ENCODE results near the gene EPC2. TPM values are rescaled to one million over a fixed set of nuclear protein-coding genes. Genes with fewer than 3 reads are reported as not detected.

EPC2 gene
- total RNA-seq, 1 experiment from 2014 or later: 30.2 TPM

DNA sequence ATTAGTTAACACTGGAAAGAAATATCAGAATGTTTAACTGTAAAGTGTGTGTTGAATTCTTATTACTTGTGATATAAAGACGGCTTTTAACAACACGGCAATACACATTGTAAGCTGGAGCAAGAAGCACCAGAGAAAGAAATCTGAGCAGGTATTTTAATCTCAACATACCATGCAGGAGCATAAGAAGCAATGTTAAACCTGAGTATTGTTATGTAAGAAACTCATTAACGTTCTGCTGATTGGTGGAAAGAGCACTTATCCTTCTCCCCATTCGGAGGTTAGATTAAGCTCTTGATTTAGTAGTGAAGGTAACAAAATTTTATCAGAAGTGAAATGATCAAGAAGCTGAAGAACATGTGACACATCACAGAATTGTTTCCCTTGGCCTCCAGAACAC is 107.4 kb downstream of the EPC2 start:
- Histone ChIP-seq H3K27ac (ENCODE audit: low read length) (no peak overlapping the region), H3K4me1 (ENCODE audit: control insufficient read depth, insufficient read depth, low read length) (peaks cover 4% of the 10 kb centered on the region; the same call in 1 of the 2 replicates), H3K36me3 (ENCODE audit: control insufficient read depth, insufficient read depth, low read length) (no peaks in the 10 kb centered on the region; the same call in 1 of the 2 replicates), H3K9me3 (ENCODE audit: control insufficient read depth, insufficient read depth, low read depth, low read length) (no peaks in the 10 kb centered on the region), H3K27me3 (ENCODE audit: control insufficient read depth, insufficient read depth, low read length) (no peaks in the 10 kb centered on the region), H3K4me3 (ENCODE audit: low read depth in 2 of 2, low read length in 2 of 2) (no peak overlapping the region)
- intact Hi-C loops (cut with micrococcal nuclease; ENCODE audit: unreplicated experiment): no loop called here
- DNase-seq (ENCODE audit: low read depth, low spot score) (no peak), ATAC-seq (no peak)
- CTCF ChIA-PET: no interaction called here
- in situ Hi-C loops (cut with HindIII; ENCODE audit: low pct_unique_long_range_greater_than_20kb, low sequenced_read_pairs): no loop called here
- BruUV-seq (replicated peaks): no TSS peak
- TF ChIP-seq CTCF (IDR thresholded peaks at IDR 0.05) (no peak), SIN3A (IDR thresholded peaks at IDR 0.05; ENCODE audit: borderline replicate concordance, insufficient read depth, low read depth, low read length) (no peak), REST (IDR thresholded peaks at IDR 0.05; ENCODE audit: insufficient read depth in 1 of 2, low read depth in 2 of 2, low read length in 1 of 2) (no peak), TCF7L2 (IDR thresholded peaks at IDR 0.05; ENCODE audit: low read depth, low read length) (no peak), POLR2AphosphoS5 (IDR thresholded peaks at IDR 0.05; ENCODE audit: low read depth, low read length) (no peak)
- POLR2A ChIA-PET: no interaction called here

GRCh38 chr2:148752977-148753376 is 108.4 kb downstream of the EPC2 start:
- BruUV-seq (replicated peaks): no TSS peak
- Histone ChIP-seq H3K4me3 (ENCODE audit: low read depth in 2 of 2, low read length in 2 of 2) (no peak overlapping the region), H3K36me3 (ENCODE audit: control insufficient read depth, insufficient read depth, low read length) (no peaks in the 10 kb centered on the region; the same call in 1 of the 2 replicates), H3K27me3 (ENCODE audit: control insufficient read depth, insufficient read depth, low read length) (no peaks in the 10 kb centered on the region), H3K4me1 (ENCODE audit: control insufficient read depth, insufficient read depth, low read length) (peaks cover 4% of the 10 kb centered on the region; the same call in 1 of the 2 replicates), H3K27ac (ENCODE audit: low read length) (no peak overlapping the region), H3K9me3 (ENCODE audit: control insufficient read depth, insufficient read depth, low read depth, low read length) (no peaks in the 10 kb centered on the region)
- ATAC-seq (no peak), DNase-seq (ENCODE audit: low read depth, low spot score) (no peak)
- TF ChIP-seq POLR2AphosphoS5 (IDR thresholded peaks at IDR 0.05; ENCODE audit: low read depth, low read length) (no peak), SIN3A (IDR thresholded peaks at IDR 0.05; ENCODE audit: borderline replicate concordance, insufficient read depth, low read depth, low read length) (no peak), REST (IDR thresholded peaks at IDR 0.05; ENCODE audit: insufficient read depth in 1 of 2, low read depth in 2 of 2, low read length in 1 of 2) (no peak), CTCF (IDR thresholded peaks at IDR 0.05) (no peak), TCF7L2 (IDR thresholded peaks at IDR 0.05; ENCODE audit: low read depth, low read length) (no peak)
- ChIA-PET POLR2A (no interaction called here), CTCF (no interaction called here)
- in situ Hi-C loops (cut with HindIII; ENCODE audit: low pct_unique_long_range_greater_than_20kb, low sequenced_read_pairs): no loop called here
- intact Hi-C loops (cut with micrococcal nuclease; ENCODE audit: unreplicated experiment): no loop called here
